Keratinocyte (primary cell): ENCODE results near the gene NKX1-2.
A peak's percentile ranks its signal among the peaks of the same experiment; 100 is the strongest.

Experiments
- EZH2 ChIP-seq: IDR thresholded peaks from one replicate; pipeline ENCODE4 v1.6.1; 2012; ENCODE audit warnings: inconsistent platforms, mild to moderate bottlenecking, low read length, moderate library complexity
- TF ChIP-seq, protein P1 (sequence below), 3 experiments: IDR thresholded peaks in 1 of 3; conservative IDR thresholded peaks in 1 of 3; optimal IDR thresholded peaks in 1 of 3; 2 replicates in 2 of 3; 3 replicates in 1 of 3; pipeline versions ENCODE3 to v1.5.1; 2011; ENCODE audit warnings: low read length in 3 of 3, mild to moderate bottlenecking in 3 of 3, moderate library complexity in 2 of 3, control low read depth in 1 of 3, inconsistent platforms in 1 of 3; ENCODE audit not compliant: insufficient read depth in 2 of 3; ENCODE audit errors: extremely low read depth in 1 of 3

- TF ChIP-seq, protein P1, sequence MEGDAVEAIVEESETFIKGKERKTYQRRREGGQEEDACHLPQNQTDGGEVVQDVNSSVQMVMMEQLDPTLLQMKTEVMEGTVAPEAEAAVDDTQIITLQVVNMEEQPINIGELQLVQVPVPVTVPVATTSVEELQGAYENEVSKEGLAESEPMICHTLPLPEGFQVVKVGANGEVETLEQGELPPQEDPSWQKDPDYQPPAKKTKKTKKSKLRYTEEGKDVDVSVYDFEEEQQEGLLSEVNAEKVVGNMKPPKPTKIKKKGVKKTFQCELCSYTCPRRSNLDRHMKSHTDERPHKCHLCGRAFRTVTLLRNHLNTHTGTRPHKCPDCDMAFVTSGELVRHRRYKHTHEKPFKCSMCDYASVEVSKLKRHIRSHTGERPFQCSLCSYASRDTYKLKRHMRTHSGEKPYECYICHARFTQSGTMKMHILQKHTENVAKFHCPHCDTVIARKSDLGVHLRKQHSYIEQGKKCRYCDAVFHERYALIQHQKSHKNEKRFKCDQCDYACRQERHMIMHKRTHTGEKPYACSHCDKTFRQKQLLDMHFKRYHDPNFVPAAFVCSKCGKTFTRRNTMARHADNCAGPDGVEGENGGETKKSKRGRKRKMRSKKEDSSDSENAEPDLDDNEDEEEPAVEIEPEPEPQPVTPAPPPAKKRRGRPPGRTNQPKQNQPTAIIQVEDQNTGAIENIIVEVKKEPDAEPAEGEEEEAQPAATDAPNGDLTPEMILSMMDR (optimal IDR thresholded peaks at IDR 0.05 in 1 of 3, IDR thresholded peaks at IDR 0.05 in 1 of 3, conservative IDR thresholded peaks at IDR 0.05 in 1 of 3; ENCODE audit: extremely low read depth in 1 of 3, insufficient read depth in 2 of 3, low read length in 3 of 3): peak; percentile 32 to 73 (median 40)
- no peak for TF ChIP-seq EZH2
These were observed 46.3 kb downstream of the NKX1-2 start for GRCh38 chr10:124403548-124403947.
